Measurements from ENCODE around the gene THAP9.

The THAP9 gene

DNA sequence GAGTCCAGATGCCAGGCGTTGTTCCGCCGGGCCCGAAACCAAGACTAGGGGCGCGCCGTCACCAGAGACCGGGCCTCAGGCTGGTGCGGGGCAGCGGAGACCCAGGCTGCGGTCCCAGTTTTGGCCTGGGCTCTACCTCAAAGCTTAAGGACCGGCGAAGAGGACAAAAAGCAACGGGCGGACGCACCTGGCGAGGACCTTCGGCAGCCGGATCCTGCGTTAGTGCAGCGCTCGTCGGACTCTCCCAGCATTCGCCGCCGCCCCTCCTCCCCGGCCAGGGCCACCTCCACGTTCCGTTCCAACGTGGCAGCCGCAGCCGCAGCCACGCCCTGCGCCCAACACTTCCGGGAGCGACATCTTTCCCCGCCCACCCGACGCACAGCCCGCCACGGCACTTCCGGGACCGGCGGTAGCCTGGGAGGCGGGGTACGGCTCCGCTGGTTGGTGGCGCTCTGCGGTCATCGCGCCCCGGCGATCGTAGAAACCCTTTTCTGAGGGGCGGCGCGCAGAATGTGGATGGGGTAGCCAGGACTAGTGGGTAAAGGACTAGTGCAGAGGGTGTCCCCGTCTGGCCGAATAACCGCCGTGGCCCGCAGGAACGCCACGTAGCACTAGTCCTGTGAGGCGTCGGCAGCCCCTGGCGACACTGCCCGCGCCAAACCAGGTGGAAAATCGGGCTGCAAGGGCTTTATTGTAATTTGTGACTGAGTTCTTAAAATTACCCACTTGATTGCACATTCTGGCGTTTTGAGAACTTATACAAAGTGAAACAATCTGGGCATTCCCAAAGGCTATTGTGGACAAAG lies 9.4 kb upstream of the THAP9 start, which contains the start of gene SEC31A (continued):
- TF ChIP-seq MEIS1 (CRISPR knock-in tag; IDR thresholded peaks at IDR 0.05; ENCODE audit: borderline replicate concordance), result no peak
- TF ChIP-seq ZNF610 (tag by site-specific recombination; IDR thresholded peaks at IDR 0.05; ENCODE audit: borderline replicate concordance), result no peak
- TF ChIP-seq ZNF302 (tag by site-specific recombination; IDR thresholded peaks at IDR 0.05; ENCODE audit: low read depth), result no peak
- peak; percentile 79 for TF ChIP-seq ZNF629 (tag by site-specific recombination; IDR thresholded peaks at IDR 0.05)
- TF ChIP-seq ZNF558 (tag by site-specific recombination; IDR thresholded peaks at IDR 0.05), result no peak
- TF ChIP-seq ZNF335 (tag by site-specific recombination; conservative IDR thresholded peaks at IDR 0.05), result peak; percentile 89
- TF ChIP-seq, protein P1, sequence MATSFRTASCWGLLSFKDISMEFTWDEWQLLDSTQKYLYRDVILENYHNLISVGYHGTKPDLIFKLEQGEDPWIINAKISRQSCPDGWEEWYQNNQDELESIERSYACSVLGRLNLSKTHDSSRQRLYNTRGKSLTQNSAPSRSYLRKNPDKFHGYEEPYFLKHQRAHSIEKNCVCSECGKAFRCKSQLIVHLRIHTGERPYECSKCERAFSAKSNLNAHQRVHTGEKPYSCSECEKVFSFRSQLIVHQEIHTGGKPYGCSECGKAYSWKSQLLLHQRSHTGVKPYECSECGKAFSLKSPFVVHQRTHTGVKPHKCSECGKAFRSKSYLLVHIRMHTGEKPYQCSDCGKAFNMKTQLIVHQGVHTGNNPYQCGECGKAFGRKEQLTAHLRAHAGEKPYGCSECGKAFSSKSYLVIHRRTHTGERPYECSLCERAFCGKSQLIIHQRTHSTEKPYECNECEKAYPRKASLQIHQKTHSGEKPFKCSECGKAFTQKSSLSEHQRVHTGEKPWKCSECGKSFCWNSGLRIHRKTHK (tag by site-specific recombination; IDR thresholded peaks at IDR 0.05), result no peak
- no peak for TF ChIP-seq ZNF202 (tag by site-specific recombination; IDR thresholded peaks at IDR 0.05; ENCODE audit: borderline replicate concordance)
- no peak for TF ChIP-seq ZNF585B (tag by site-specific recombination; IDR thresholded peaks at IDR 0.05)
- TF ChIP-seq ZNF350 (tag by site-specific recombination; IDR thresholded peaks at IDR 0.05), result no peak
- 0 out of 2 replicates have a peak, but pooled peaks have one; percentile 7 for TF ChIP-seq FEZF1 (tag by site-specific recombination; IDR thresholded peaks at IDR 0.05)
- no peak for TF ChIP-seq ZNF830 (tag by site-specific recombination; IDR thresholded peaks at IDR 0.05; ENCODE audit: low read depth)
- TF ChIP-seq ZSCAN30 (tag by site-specific recombination; IDR thresholded peaks at IDR 0.05), result peak; percentile 57; the same call in 1 of the 2 replicates
- TF ChIP-seq OSR2 (tag by site-specific recombination; IDR thresholded peaks at IDR 0.05), result no peak
- TF ChIP-seq ZNF324 (tag by site-specific recombination; IDR thresholded peaks at IDR 0.05), result 0 out of 2 replicates have a peak, but pooled peaks have one; percentile 41
- TF ChIP-seq ZNF701 (tag by site-specific recombination; IDR thresholded peaks at IDR 0.05), result no peak
- no peak for TF ChIP-seq INSM2 (tag by site-specific recombination; IDR thresholded peaks at IDR 0.05)
- TF ChIP-seq ZNF580 (tag by site-specific recombination; IDR thresholded peaks at IDR 0.05), result peak; percentile 92
- TF ChIP-seq ZNF747 (tag by site-specific recombination; IDR thresholded peaks at IDR 0.05), result no peak
- TF ChIP-seq, protein P2, sequence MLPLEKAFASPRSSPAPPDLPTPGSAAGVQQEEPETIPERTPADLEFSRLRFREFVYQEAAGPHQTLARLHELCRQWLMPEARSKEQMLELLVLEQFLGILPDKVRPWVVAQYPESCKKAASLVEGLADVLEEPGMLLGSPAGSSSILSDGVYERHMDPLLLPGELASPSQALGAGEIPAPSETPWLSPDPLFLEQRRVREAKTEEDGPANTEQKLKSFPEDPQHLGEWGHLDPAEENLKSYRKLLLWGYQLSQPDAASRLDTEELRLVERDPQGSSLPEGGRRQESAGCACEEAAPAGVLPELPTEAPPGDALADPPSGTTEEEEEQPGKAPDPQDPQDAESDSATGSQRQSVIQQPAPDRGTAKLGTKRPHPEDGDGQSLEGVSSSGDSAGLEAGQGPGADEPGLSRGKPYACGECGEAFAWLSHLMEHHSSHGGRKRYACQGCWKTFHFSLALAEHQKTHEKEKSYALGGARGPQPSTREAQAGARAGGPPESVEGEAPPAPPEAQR (tag by site-specific recombination; IDR thresholded peaks at IDR 0.05), result no peak
- TF ChIP-seq ZNF2 (tag by site-specific recombination; IDR thresholded peaks at IDR 0.05), result no peak; the same call in none of the 2 replicates
- TF ChIP-seq ZNF624 (tag by site-specific recombination; IDR thresholded peaks at IDR 0.05), result peak; percentile 44; the same call in 1 of the 2 replicates
- TF ChIP-seq, protein P3, sequence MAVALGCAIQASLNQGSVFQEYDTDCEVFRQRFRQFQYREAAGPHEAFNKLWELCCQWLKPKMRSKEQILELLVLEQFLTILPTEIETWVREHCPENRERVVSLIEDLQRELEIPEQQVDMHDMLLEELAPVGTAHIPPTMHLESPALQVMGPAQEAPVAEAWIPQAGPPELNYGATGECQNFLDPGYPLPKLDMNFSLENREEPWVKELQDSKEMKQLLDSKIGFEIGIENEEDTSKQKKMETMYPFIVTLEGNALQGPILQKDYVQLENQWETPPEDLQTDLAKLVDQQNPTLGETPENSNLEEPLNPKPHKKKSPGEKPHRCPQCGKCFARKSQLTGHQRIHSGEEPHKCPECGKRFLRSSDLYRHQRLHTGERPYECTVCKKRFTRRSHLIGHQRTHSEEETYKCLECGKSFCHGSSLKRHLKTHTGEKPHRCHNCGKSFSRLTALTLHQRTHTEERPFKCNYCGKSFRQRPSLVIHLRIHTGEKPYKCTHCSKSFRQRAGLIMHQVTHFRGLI (tag by site-specific recombination; IDR thresholded peaks at IDR 0.05), result peak; percentile 13; the same call in 1 of the 2 replicates
- no peak for TF ChIP-seq WT1 (tag by site-specific recombination; IDR thresholded peaks at IDR 0.05)
- TF ChIP-seq ZNF514 (tag by site-specific recombination; IDR thresholded peaks at IDR 0.05), result no peak
- TF ChIP-seq, protein P4, sequence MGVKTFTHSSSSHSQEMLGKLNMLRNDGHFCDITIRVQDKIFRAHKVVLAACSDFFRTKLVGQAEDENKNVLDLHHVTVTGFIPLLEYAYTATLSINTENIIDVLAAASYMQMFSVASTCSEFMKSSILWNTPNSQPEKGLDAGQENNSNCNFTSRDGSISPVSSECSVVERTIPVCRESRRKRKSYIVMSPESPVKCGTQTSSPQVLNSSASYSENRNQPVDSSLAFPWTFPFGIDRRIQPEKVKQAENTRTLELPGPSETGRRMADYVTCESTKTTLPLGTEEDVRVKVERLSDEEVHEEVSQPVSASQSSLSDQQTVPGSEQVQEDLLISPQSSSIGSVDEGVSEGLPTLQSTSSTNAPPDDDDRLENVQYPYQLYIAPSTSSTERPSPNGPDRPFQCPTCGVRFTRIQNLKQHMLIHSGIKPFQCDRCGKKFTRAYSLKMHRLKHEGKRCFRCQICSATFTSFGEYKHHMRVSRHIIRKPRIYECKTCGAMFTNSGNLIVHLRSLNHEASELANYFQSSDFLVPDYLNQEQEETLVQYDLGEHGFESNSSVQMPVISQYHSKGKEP (tag by site-specific recombination; IDR thresholded peaks at IDR 0.05), result no peak
- TF ChIP-seq KLF8 (tag by site-specific recombination; IDR thresholded peaks at IDR 0.05), result peak; percentile 90
- TF ChIP-seq ZBTB21 (tag by site-specific recombination; IDR thresholded peaks at IDR 0.05), result no peak
- peak; percentile 92 for TF ChIP-seq SP3 (tag by site-specific recombination; IDR thresholded peaks at IDR 0.05)
- peak; percentile 64; the same call in 1 of the 2 replicates for TF ChIP-seq ZBTB1 (tag by site-specific recombination; IDR thresholded peaks at IDR 0.05)
- 0 out of 2 replicates have a peak, but pooled peaks have one; percentile 39 for TF ChIP-seq ZSCAN5A (tag by site-specific recombination; IDR thresholded peaks at IDR 0.05)
